SK-N-SH (cell line): ENCODE results near the gene POU6F2. TPM values are rescaled to one million over a fixed set of nuclear protein-coding genes. Genes with fewer than 3 reads are reported as not detected.
A peak's percentile ranks its signal among the peaks of the same experiment; 100 is the strongest.

Experiments used
- CTCF ChIA-PET: fragments of 300-600, 350-600 bp; formaldehyde crosslinking; extraction: SDS; loops from one replicate; lab custom pipeline; 2021; lab: Yijun Ruan, JAX
- POLR2A ChIA-PET: fragments of 350-600 bp; sonication (Branson Sonifier 250); formaldehyde crosslinking; extraction: SDS; loops from one replicate; lab custom pipeline; 2020; ENCODE audit warnings: antibody characterized with exemption, inconsistent platforms; lab: Yijun Ruan, JAX
- DNase-seq: peaks from one replicate; pipeline ENCODE4 v3.0.0; 2012
- H2AFZ ChIP-seq: fragments of 200-600 bp; sonication (generic); 2 replicates; pipeline ENCODE4 v1.8.1; 2016; ENCODE audit warnings: antibody characterized with exemption, mild to moderate bottlenecking, low read depth
- H3F3A ChIP-seq: fragments of 200-600 bp; sonication (generic); replicated peaks from 2 replicates; pipeline ENCODE3; 2016; ENCODE audit warnings: antibody characterized with exemption, mild to moderate bottlenecking; ENCODE audit not compliant: insufficient read depth
- H3K27ac ChIP-seq, 2 experiments: fragments of 200-500 bp in 1 of 2; fragments of 200-600 bp in 1 of 2; sonication (Bioruptor generic) in 1 of 2; sonication (generic), shearing (Covaris generic) in 1 of 2; 2 replicates each; pipeline versions ENCODE4 v1.5.1 to v1.6.1; 2014 to 2016; ENCODE audit warnings: low read depth in 2 of 2, inconsistent platforms in 1 of 2, low read length in 1 of 2, mild to moderate bottlenecking in 1 of 2, mixed read lengths in 1 of 2
- H3K27me3 ChIP-seq: fragments of 200-600 bp; sonication (generic), shearing (Covaris generic); 2 replicates; pipeline ENCODE4 v1.6.1; 2016; ENCODE audit warnings: mixed run types; ENCODE audit not compliant: insufficient read depth
- H3K36me3 ChIP-seq, 2 experiments: fragments of 200-500 bp in 1 of 2; fragments of 200-600 bp in 1 of 2; sonication (Bioruptor generic) in 1 of 2; sonication (generic) in 1 of 2; replicated peaks in 1 of 2; 2 replicates each; pipeline versions ENCODE3 to v1.5.1; 2014 to 2016; ENCODE audit warnings: low read length in 1 of 2, mild to moderate bottlenecking in 1 of 2; ENCODE audit not compliant: insufficient read depth in 2 of 2, control insufficient read depth in 1 of 2
- H3K4me1 ChIP-seq, 2 experiments: fragments of 200-500 bp in 1 of 2; fragments of 200-600 bp in 1 of 2; sonication (Bioruptor generic) in 1 of 2; sonication (generic), shearing (Covaris generic) in 1 of 2; 2 replicates each; pipeline versions ENCODE4 v1.5.1 to v1.6.1; 2014 to 2016; ENCODE audit warnings: low read depth in 1 of 2, low read length in 1 of 2, mixed run types in 1 of 2; ENCODE audit not compliant: insufficient read depth in 2 of 2, control insufficient read depth in 1 of 2
- H3K4me2 ChIP-seq: fragments of 200-600 bp; sonication (generic), shearing (Covaris generic); 2 replicates; pipeline ENCODE4 v1.6.1; 2017; ENCODE audit warnings: mixed run types
- H3K4me3 ChIP-seq, 2 experiments: fragments of 200-500 bp in 1 of 2; fragments of 200-600 bp in 1 of 2; sonication (Bioruptor generic) in 1 of 2; sonication (generic), shearing (Covaris generic) in 1 of 2; 2 replicates each; pipeline versions ENCODE4 v1.5.1 to v1.8.1; 2014 to 2016; ENCODE audit warnings: low read depth in 2 of 2, inconsistent platforms in 1 of 2, low read length in 1 of 2, mild to moderate bottlenecking in 1 of 2, mixed read lengths in 1 of 2, moderate library complexity in 1 of 2
- H3K79me2 ChIP-seq: fragments of 200-600 bp; sonication (generic); 2 replicates; pipeline ENCODE4 v1.8.1; 2017; ENCODE audit warnings: mild to moderate bottlenecking; ENCODE audit not compliant: insufficient read depth
- H3K9ac ChIP-seq: fragments of 200-600 bp; sonication (generic); 2 replicates; pipeline ENCODE4 v1.6.1; 2017; ENCODE audit warnings: mixed run types
- H3K9me2 ChIP-seq: fragments of 200-600 bp; sonication (generic); 2 replicates; pipeline ENCODE4 v1.6.1; 2017; ENCODE audit warnings: mixed run types
- H3K9me3 ChIP-seq: fragments of 200-600 bp; sonication (generic); 2 replicates; pipeline ENCODE4 v1.6.1; 2017; ENCODE audit warnings: mixed run types, mild to moderate bottlenecking, moderate library complexity
- H4K20me1 ChIP-seq: fragments of 200-600 bp; sonication (generic); 2 replicates; pipeline ENCODE4 v1.6.1; 2017; ENCODE audit warnings: mild to moderate bottlenecking, mixed run types; ENCODE audit not compliant: insufficient read depth
- CHD2 ChIP-seq: fragments of 150-350 bp; IDR thresholded peaks from 2 replicates; pipeline ENCODE4 v1.6.1; 2018; ENCODE audit warnings: low read length; ENCODE audit not compliant: partially characterized antibody
- CTCF ChIP-seq: fragments of 200-600 bp; sonication (generic); IDR thresholded peaks from 2 replicates; pipeline ENCODE4 v1.6.1; 2017; ENCODE audit warnings: antibody characterized with exemption, mild to moderate bottlenecking, moderate library complexity
- EP300 ChIP-seq, 2 experiments: IDR thresholded peaks; 2 replicates each; pipeline versions ENCODE4 v1.4.0 to v1.6.1; 2012; ENCODE audit warnings: borderline replicate concordance in 1 of 2, low read depth in 1 of 2, low read length in 1 of 2
- EZH2phosphoT487 ChIP-seq: fragments of 200-600 bp; sonication (generic); IDR thresholded peaks from 2 replicates; pipeline ENCODE4 v1.6.1; 2017; ENCODE audit warnings: low read depth, mixed run types, mild to moderate bottlenecking, antibody characterized with exemption, moderate library complexity, borderline replicate concordance
- GATA2 ChIP-seq: sonication (generic); formaldehyde crosslinking; IDR thresholded peaks from 2 replicates; pipeline ENCODE4 v1.5.0; 2020; ENCODE audit warnings: mild to moderate bottlenecking, missing genetic modification reagents
- IRF3 ChIP-seq: fragments of 150-350 bp; IDR thresholded peaks from 2 replicates; pipeline ENCODE4 v1.6.1; 2016; ENCODE audit warnings: mild to moderate bottlenecking, low read depth, low read length
- JUND ChIP-seq: IDR thresholded peaks from 2 replicates; pipeline ENCODE4 v1.4.0; 2012
- MEF2A ChIP-seq: IDR thresholded peaks from 2 replicates; pipeline ENCODE4 v1.4.0; 2012; ENCODE audit warnings: low read depth, borderline replicate concordance
- REST ChIP-seq: IDR thresholded peaks from 2 replicates; pipeline ENCODE4 v1.6.1; 2012; ENCODE audit warnings: mild to moderate bottlenecking, low read depth, low read length, moderate library complexity
- SMC3 ChIP-seq: IDR thresholded peaks from 2 replicates; pipeline ENCODE4 v1.6.1; 2012; ENCODE audit warnings: low read depth, low read length, improper control_type of control experiment
- TAF1 ChIP-seq: IDR thresholded peaks from 2 replicates; pipeline ENCODE4 v1.6.1; 2012; ENCODE audit warnings: low read depth, mild to moderate bottlenecking, low read length, moderate library complexity, borderline replicate concordance
- USF1 ChIP-seq: IDR thresholded peaks from 2 replicates; pipeline ENCODE4 v1.4.0; 2012; ENCODE audit warnings: low read depth, borderline replicate concordance
- ZBTB33 ChIP-seq: IDR thresholded peaks from 2 replicates; pipeline ENCODE4 v1.4.0; 2012; ENCODE audit warnings: low read depth, borderline replicate concordance
- WGBS: methylation state at CpG from one replicate; pipeline ENCODE4 v1.1.6; 2017; ENCODE audit warnings: low lambda C conversion rate; 5-methylcytosine and 5-hydroxymethylcytosine counted together
- polyA plus RNA-seq, 3 experiments: library from polyadenylated mRNA; depleted of rRNA; stranded (reverse); fragments of >200 nt; gene quantifications; 2 replicates each; pipeline ENCODE4 v1.2.3, GENCODE V29; 2012

Gene POU6F2
- polyA plus RNA-seq, 1 of the 3 experiments (the other 2 are of a cell fraction): under 0.01 TPM

GRCh38 chr7:39338716-39339115 lies 361.0 kb downstream of the POU6F2 start:
- no peaks in the 10 kb centered on the region for H3K9me3 ChIP-seq
- H3K79me2 ChIP-seq: no peaks in the 10 kb centered on the region
- TF ChIP-seq REST: peak; percentile 79
- no peak for TF ChIP-seq EZH2phosphoT487
- H3K27me3 ChIP-seq: peaks cover 31% of the 10 kb centered on the region; the same call in 1 of the 2 replicates
- no peaks in the 10 kb centered on the region for H4K20me1 ChIP-seq
- no peak overlapping the region for H3K4me3 ChIP-seq
- no peaks in the 10 kb centered on the region for H3K4me1 ChIP-seq
- H2AFZ ChIP-seq: no peak overlapping the region
- H3K9me2 ChIP-seq: no peaks in the 10 kb centered on the region
- WGBS: 20% methylated on average over 2 of the region's 2 CpGs
- ChIA-PET POLR2A (no interaction called here), CTCF (interaction anchor here (1.2 kb wide), 1 partner anchor 15 kb away, joined by 3 read pairs; no protein-coding TSS in a partner anchor)
- no peak overlapping the region for H3K9ac ChIP-seq
- H3K36me3 ChIP-seq: no peaks in the 10 kb centered on the region
- H3F3A ChIP-seq: no peaks in the 10 kb centered on the region
- DNase-seq: no peak
- H3K4me2 ChIP-seq: no peak overlapping the region
- no peak overlapping the region for H3K27ac ChIP-seq

GRCh38 chr7:39339591-39339990 lies 361.9 kb downstream of the POU6F2 start:
- no peak for DNase-seq

More at GRCh38 chr7:39339591-39339990, 361.9 kb downstream of the POU6F2 start:
- Histone ChIP-seq H3K4me1 (no peaks in the 10 kb centered on the region), H4K20me1 (no peaks in the 10 kb centered on the region), H3K79me2 (no peaks in the 10 kb centered on the region), H2AFZ (no peak overlapping the region), H3K27ac (no peak overlapping the region), H3K9me2 (no peaks in the 10 kb centered on the region), H3K4me2 (no peak overlapping the region), H3K27me3 (peaks cover 28% of the 10 kb centered on the region; the same call in 1 of the 2 replicates), H3F3A (no peaks in the 10 kb centered on the region), H3K4me3 (no peak overlapping the region), H3K9ac (no peak overlapping the region), H3K9me3 (no peaks in the 10 kb centered on the region), H3K36me3 (no peaks in the 10 kb centered on the region)
- TF ChIP-seq CHD2 (no peak), ZBTB33 (no peak), USF1 (no peak), EP300 (IDR thresholded peaks at IDR 0.05; ENCODE audit: borderline replicate concordance in 1 of 2, low read depth in 1 of 2, low read length in 1 of 2) (no peak), EZH2phosphoT487 (no peak), SMC3 (no peak), IRF3 (no peak), CTCF (no peak), TAF1 (no peak), JUND (no peak), MEF2A (no peak), GATA2 (no peak)
- ChIA-PET CTCF (interaction anchor here (1.2 kb wide), 1 partner anchor 14 kb away, joined by 3 read pairs; no protein-coding TSS in a partner anchor), POLR2A (no interaction called here)
- 12% methylated on average over 9 of the region's 10 CpGs for WGBS
